RKO (cell line): ENCODE measurements around the gene CACNG3.
"Not testable (repeated sequence)": the region's sequence is repeated elsewhere in the genome, so short reads cannot be mapped to it uniquely, and the experiment has no call there.

ENCODE experiments used
- DNase-seq: peaks from one replicate; pipeline ENCODE4 v3.0.0-alpha.2; 2016; ENCODE audit warnings: low spot score

The CACNG3 gene

GRCh38 chr16:24255456-24256371, at the start of gene CACNG3:
TSS of gene CACNG3 (plus strand) at chr16:24256335. CDS start at chr16:24256755, 420 bp downstream.
- DNase-seq, result peak; percentile 62

GRCh38 chr16:24206926-24207325, 49.2 kb upstream of the CACNG3 start:
- DNase-seq, result no peak

GRCh38 chr16:24208710-24209109, 47.4 kb upstream of the CACNG3 start:
- DNase-seq, result no peak

GRCh38 chr16:24214992-24215391, 41.1 kb upstream of the CACNG3 start:
- no peak for DNase-seq

GRCh38 chr16:24216961-24217360, 39.2 kb upstream of the CACNG3 start:
- no peak for DNase-seq

GRCh38 chr16:24217461-24217860, 38.7 kb upstream of the CACNG3 start:
- no peak for DNase-seq

- no peak for DNase-seq
These were observed 37.8 kb upstream of the CACNG3 start for GRCh38 chr16:24218299-24218698.

- DNase-seq, result no peak
These were observed 34.9 kb upstream of the CACNG3 start for GRCh38 chr16:24221219-24221618.

GRCh38 chr16:24228514-24228913, 27.6 kb upstream of the CACNG3 start:
- no peak for DNase-seq

- DNase-seq, result no peak
These were observed 23.2 kb upstream of the CACNG3 start for GRCh38 chr16:24232936-24233335.

- peak; percentile 3 for DNase-seq
These were observed 21.4 kb upstream of the CACNG3 start for GRCh38 chr16:24234737-24235136.

GRCh38 chr16:24235806-24236205, 20.3 kb upstream of the CACNG3 start:
- DNase-seq, result no peak

- not testable (repeated sequence) for DNase-seq
These were observed 17.3 kb upstream of the CACNG3 start for GRCh38 chr16:24238846-24239245.

- no peak for DNase-seq
These were observed 9.1 kb upstream of the CACNG3 start for GRCh38 chr16:24246911-24247607.

- peak; percentile 53 for DNase-seq
These were observed 2.9 kb upstream of the CACNG3 start for GRCh38 chr16:24253192-24253591.

GRCh38 chr16:24257958-24258357, 1.8 kb downstream of the CACNG3 start:
- no peak for DNase-seq

GRCh38 chr16:24258791-24259190, 2.7 kb downstream of the CACNG3 start:
- no peak for DNase-seq

GRCh38 chr16:24262816-24263215, 6.7 kb downstream of the CACNG3 start:
- no peak for DNase-seq

GRCh38 chr16:24270721-24271442, 14.7 kb downstream of the CACNG3 start:
- DNase-seq, result no peak

GRCh38 chr16:24272379-24272778, 16.2 kb downstream of the CACNG3 start:
- DNase-seq, result no peak

- peak; percentile 41 for DNase-seq
These were observed 17.5 kb downstream of the CACNG3 start for GRCh38 chr16:24273508-24274182.

- DNase-seq, result no peak
These were observed 19.3 kb downstream of the CACNG3 start for GRCh38 chr16:24275413-24275812.
